H1 (cell line): ENCODE measurements around the gene PYGB.

Experiments
- CBX8 ChIP-seq: fragments of 300-800, 300-1000 bp; sonication (generic); IDR thresholded peaks from 2 replicates; pipeline ENCODE4 v1.7.1; 2016; ENCODE audit warnings: low read depth, low read length, borderline replicate concordance
- CEBPB ChIP-seq: IDR thresholded peaks from 2 replicates; pipeline ENCODE4 v1.6.1; 2012; ENCODE audit warnings: low read depth, low read length
- CHD1 ChIP-seq: IDR thresholded peaks from 2 replicates; pipeline ENCODE4 v1.6.1; 2012; ENCODE audit warnings: low read depth, low read length, improper control_type of control experiment
- CTCF ChIP-seq, 3 experiments: IDR thresholded peaks; 1 replicate in 2 of 3; 2 replicates in 1 of 3; pipeline versions ENCODE4 v1.5.1 to v1.6.1; 2011; ENCODE audit warnings: low read length in 3 of 3, mild to moderate bottlenecking in 3 of 3, inconsistent platforms in 2 of 3, low read depth in 1 of 3, moderate library complexity in 1 of 3; ENCODE audit not compliant: insufficient read depth in 1 of 3; ENCODE audit errors: control extremely low read depth in 1 of 3
- KDM5A ChIP-seq: fragments of 200-600 bp; IDR thresholded peaks from 2 replicates; pipeline ENCODE4 v1.7.1; 2012; ENCODE audit warnings: mild to moderate bottlenecking, low read length, inconsistent platforms, mixed read lengths
- MAFK ChIP-seq: IDR thresholded peaks from 2 replicates; pipeline ENCODE4 v1.6.1; 2012; ENCODE audit warnings: low read depth, mild to moderate bottlenecking, improper control_type of control experiment, low read length
- RAD21 ChIP-seq, 2 experiments: IDR thresholded peaks in 1 of 2; conservative IDR thresholded peaks in 1 of 2; 2 replicates each; pipeline ENCODE4 v1.6.1; 2011; ENCODE audit warnings: low read depth in 2 of 2, low read length in 2 of 2, improper control_type of control experiment in 1 of 2, inconsistent platforms in 1 of 2, mild to moderate bottlenecking in 1 of 2, moderate library complexity in 1 of 2

DNA sequence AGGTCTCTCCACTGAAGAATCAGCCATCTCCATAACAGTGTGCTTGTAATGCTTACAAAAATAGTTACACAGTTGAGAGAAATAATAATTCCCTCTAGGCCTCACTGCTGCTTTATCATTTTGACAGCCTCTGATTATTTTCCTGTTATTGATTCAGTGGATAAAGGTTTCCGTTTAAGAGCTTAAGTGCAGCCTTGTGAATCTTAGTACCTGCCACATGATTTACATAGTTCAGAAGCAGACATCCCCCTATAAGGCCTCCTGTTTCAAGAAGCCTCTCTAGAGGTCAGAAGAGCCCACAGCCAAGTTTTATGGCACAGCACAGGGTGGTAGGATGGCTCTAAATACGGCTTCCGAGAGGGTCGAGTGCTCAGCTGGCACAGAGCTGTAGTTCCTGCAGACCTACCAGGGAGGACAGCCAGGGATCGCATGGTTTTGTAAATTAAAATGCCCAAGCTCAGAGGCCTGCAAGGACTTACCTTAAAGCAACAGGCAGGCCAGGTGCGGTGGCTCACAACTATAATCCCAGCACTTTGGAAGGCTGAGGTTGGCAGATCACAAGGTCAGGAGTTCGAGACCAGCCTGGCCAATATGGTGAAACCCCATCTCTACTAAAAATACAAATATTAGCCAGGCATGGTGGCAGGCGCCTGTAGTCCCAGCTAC lies 17.6 kb upstream of the PYGB start:
- TF ChIP-seq CTCF (IDR thresholded peaks at IDR 0.05; ENCODE audit: control extremely low read depth in 1 of 3, insufficient read depth in 1 of 3, low read depth in 1 of 3, low read length in 3 of 3), result no peak
- TF ChIP-seq CHD1, result no peak
- no peak for TF ChIP-seq MAFK
- TF ChIP-seq CEBPB, result no peak
- no peak for TF ChIP-seq RAD21 (IDR thresholded peaks at IDR 0.05 in 1 of 2, conservative IDR thresholded peaks at IDR 0.05 in 1 of 2; ENCODE audit: low read depth in 2 of 2, low read length in 2 of 2)
- TF ChIP-seq KDM5A, result no peak
- no peak for TF ChIP-seq CBX8
